ENCODE measurements around the gene SP1. TPM values are rescaled to one million over a fixed set of nuclear protein-coding genes. Genes with fewer than 3 reads are reported as not detected.

Gene SP1
- total and polyA plus RNA-seq, 9 of the 15 experiments (the other 6 are each of a cell fraction or from before 2014, with no cell fraction given): 8.0 to 65.5 (median 41.6) TPM

DNA sequence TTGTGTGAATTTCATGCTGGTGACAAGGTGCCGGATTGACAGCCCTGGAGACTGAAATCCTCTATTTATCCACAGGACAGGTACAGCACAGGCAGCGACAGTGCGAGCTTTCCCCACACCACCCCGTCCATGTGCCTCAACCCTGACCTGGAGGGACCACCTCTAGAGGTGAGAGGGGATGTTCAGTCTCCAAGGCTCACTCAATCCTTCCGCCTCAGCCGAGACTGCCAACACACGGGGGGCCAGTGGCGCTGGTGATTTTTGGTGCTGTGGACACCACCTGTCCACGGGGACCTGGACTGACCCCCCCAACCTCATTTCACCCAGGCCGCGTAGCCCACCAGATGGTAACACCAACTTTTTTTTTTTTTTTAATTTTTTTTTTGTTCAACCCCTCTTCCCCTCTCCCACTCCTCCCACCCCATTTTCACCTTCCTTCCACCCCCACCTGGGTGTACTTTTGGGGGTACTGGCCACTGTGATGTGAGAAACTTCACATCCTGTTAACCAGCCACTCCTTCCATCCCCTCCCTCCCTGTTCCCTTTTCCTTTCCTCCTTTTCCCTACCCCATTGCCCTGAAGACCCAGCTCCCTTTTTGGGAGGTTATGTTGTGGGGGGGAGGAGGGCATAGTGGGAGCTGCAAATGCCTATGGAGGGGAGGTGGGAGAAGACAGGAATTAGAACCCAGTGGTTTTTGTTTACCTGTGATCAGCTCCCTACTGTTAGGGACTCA is 84.9 kb downstream of the SP1 start (continued):
- TF ChIP-seq, protein P1, sequence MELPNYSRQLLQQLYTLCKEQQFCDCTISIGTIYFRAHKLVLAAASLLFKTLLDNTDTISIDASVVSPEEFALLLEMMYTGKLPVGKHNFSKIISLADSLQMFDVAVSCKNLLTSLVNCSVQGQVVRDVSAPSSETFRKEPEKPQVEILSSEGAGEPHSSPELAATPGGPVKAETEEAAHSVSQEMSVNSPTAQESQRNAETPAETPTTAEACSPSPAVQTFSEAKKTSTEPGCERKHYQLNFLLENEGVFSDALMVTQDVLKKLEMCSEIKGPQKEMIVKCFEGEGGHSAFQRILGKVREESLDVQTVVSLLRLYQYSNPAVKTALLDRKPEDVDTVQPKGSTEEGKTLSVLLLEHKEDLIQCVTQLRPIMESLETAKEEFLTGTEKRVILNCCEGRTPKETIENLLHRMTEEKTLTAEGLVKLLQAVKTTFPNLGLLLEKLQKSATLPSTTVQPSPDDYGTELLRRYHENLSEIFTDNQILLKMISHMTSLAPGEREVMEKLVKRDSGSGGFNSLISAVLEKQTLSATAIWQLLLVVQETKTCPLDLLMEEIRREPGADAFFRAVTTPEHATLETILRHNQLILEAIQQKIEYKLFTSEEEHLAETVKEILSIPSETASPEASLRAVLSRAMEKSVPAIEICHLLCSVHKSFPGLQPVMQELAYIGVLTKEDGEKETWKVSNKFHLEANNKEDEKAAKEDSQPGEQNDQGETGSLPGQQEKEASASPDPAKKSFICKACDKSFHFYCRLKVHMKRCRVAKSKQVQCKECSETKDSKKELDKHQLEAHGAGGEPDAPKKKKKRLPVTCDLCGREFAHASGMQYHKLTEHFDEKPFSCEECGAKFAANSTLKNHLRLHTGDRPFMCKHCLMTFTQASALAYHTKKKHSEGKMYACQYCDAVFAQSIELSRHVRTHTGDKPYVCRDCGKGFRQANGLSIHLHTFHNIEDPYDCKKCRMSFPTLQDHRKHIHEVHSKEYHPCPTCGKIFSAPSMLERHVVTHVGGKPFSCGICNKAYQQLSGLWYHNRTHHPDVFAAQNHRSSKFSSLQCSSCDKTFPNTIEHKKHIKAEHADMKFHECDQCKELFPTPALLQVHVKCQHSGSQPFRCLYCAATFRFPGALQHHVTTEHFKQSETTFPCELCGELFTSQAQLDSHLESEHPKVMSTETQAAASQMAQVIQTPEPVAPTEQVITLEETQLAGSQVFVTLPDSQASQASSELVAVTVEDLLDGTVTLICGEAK (IDR thresholded peaks at IDR 0.05): no peak
- TF ChIP-seq, protein P1 (CRISPR knock-in tag; IDR thresholded peaks at IDR 0.05): no peak
- TF ChIP-seq ZNF12 (CRISPR knock-in tag; IDR thresholded peaks at IDR 0.05): no peak
- TF ChIP-seq ZNF263 (CRISPR knock-in tag; IDR thresholded peaks at IDR 0.05; ENCODE audit: borderline replicate concordance): no peak
- TF ChIP-seq NRF1 (conservative IDR thresholded peaks at IDR 0.05 in 1 of 2, IDR thresholded peaks at IDR 0.05 in 1 of 2): no peak
- TF ChIP-seq SMAD4 (CRISPR knock-in tag; conservative IDR thresholded peaks at IDR 0.05): no peak
- TF ChIP-seq RBFOX2 (IDR thresholded peaks at IDR 0.05; ENCODE audit: low read depth, low read length): peak; percentile 60
